ENCODE data around the gene TP53I3. TPM values are rescaled to one million over a fixed set of nuclear protein-coding genes. Genes with fewer than 3 reads are reported as not detected.

TP53I3 gene
- total RNA-seq, 4 donors from 2014 or later, result 69.5 to 129 (median 84.7) TPM

DNA sequence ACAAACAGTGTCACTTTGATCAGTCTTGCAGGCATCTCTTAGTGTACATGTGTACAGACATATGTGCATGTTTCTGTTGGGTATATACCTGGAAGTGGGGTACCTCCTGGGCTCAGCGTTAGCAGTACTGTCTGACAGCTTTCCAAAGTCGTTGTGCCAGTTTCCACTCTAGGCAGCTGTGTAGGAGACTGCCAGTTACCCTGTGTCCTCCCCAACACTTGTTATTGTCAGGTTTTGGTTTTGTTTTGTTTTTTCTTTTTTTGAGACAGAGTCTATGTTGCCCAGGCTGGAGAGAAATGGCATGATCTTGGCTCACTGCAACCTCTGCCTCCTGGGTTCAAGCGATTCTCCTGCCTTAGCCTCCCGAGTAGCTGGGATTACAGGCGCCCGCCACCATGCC is 28.9 kb downstream of the TP53I3 start:
- no peaks in the 10 kb centered on the region for H3K36me3 ChIP-seq
- TF ChIP-seq, protein P1, sequence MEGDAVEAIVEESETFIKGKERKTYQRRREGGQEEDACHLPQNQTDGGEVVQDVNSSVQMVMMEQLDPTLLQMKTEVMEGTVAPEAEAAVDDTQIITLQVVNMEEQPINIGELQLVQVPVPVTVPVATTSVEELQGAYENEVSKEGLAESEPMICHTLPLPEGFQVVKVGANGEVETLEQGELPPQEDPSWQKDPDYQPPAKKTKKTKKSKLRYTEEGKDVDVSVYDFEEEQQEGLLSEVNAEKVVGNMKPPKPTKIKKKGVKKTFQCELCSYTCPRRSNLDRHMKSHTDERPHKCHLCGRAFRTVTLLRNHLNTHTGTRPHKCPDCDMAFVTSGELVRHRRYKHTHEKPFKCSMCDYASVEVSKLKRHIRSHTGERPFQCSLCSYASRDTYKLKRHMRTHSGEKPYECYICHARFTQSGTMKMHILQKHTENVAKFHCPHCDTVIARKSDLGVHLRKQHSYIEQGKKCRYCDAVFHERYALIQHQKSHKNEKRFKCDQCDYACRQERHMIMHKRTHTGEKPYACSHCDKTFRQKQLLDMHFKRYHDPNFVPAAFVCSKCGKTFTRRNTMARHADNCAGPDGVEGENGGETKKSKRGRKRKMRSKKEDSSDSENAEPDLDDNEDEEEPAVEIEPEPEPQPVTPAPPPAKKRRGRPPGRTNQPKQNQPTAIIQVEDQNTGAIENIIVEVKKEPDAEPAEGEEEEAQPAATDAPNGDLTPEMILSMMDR (IDR thresholded peaks at IDR 0.05), result no peak
- no peak for TF ChIP-seq POLR2A (IDR thresholded peaks at IDR 0.05)
- DNase-seq, result no peak
- no peak overlapping the region for H3K4me3 ChIP-seq
- H3K27ac ChIP-seq, result no peak overlapping the region
- no peaks in the 10 kb centered on the region for H3K9me3 ChIP-seq
- no peaks in the 10 kb centered on the region for H3K27me3 ChIP-seq
- WGBS, 2 donors, result 89 to 98% methylated on average over 6 of the region's 6 CpGs
- H3K4me1 ChIP-seq, result peaks cover 0 to under 1% (median 0%) of the 10 kb centered on the region in 3 donors
- intact Hi-C loops (cut with DNase I), result no loop called here

DNA sequence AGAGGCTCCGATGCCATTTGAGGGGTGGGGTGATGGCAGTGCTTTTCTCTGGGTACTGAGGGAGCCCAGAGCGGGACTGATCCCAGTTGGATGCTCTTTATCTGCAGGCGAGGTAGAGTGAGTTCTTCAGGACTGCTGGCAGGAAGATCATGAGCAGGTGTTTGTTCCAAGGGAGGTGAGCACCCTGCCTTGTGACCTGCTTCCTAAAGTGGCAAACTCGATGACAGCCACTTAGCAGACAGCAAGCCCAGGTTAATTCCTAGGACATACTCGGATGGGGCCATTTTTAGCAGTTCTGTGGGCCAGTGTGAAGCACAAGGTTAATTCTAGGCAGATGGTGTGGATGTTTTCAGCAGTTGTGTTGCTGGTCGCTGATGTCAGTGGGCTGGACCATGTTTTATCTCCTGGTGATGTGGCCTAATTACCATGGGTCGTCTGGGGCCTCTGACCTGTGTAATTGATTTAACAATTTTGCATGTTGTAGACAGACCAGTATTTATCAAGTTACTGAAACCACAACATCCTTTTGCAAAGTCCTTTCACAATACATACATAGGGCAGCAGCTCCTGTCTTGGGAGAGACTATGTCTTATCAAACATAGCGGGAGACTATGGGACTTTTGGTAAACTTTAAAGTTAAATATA is 30.1 kb downstream of the TP53I3 start:
- H3K27me3 ChIP-seq, result no peaks in the 10 kb centered on the region
- no peak overlapping the region for H3K27ac ChIP-seq
- H3K4me3 ChIP-seq, result no peak overlapping the region
- H3K9me3 ChIP-seq, result no peaks in the 10 kb centered on the region
- intact Hi-C loops (cut with DNase I), result no loop called here
- peaks cover 0 to 13% (median 5%) of the 10 kb centered on the region in 3 donors for H3K4me1 ChIP-seq
- TF ChIP-seq, protein P1 (IDR thresholded peaks at IDR 0.05), result no peak
- TF ChIP-seq POLR2A (IDR thresholded peaks at IDR 0.05), result no peak
- no peaks in the 10 kb centered on the region for H3K36me3 ChIP-seq
- 81 to 84% methylated on average over 5 to 6 of the region's 8 CpGs for WGBS, 2 donors
- DNase-seq, result no peak

DNA sequence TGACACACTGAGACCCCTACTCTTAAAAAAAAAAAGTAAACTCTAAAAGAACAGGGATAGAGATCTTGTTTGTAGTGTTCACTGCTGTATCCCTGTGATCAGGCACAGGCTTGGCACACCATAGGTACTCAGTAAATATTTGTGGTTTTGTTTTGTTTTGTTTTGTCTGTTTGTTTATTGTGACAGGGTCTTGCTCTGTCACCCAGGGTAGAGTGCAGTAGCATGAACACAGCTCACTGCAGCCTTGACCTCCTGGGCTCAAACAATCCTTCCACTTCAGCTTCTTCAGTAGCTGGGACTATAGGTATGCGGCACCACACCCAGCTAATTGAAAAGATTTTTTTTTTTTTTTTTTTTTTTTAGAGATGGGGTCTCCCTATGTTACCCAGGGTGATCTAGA is 31.7 kb downstream of the TP53I3 start:
- intact Hi-C loops (cut with DNase I), result no loop called here
- DNase-seq, result no peak
- Histone ChIP-seq H3K4me3 (no peak overlapping the region), H3K4me1 (peaks cover 0 to 25% (median 9%) of the 10 kb centered on the region in 3 donors), H3K36me3 (no peaks in the 10 kb centered on the region), H3K9me3 (no peaks in the 10 kb centered on the region), H3K27me3 (no peaks in the 10 kb centered on the region), H3K27ac (no peak overlapping the region)
- no peak for TF ChIP-seq POLR2A (IDR thresholded peaks at IDR 0.05)
- TF ChIP-seq, protein P1 (IDR thresholded peaks at IDR 0.05), result no peak
- 89 to 100% methylated on average over 1 of the region's 1 CpG for WGBS, 2 donors

DNA sequence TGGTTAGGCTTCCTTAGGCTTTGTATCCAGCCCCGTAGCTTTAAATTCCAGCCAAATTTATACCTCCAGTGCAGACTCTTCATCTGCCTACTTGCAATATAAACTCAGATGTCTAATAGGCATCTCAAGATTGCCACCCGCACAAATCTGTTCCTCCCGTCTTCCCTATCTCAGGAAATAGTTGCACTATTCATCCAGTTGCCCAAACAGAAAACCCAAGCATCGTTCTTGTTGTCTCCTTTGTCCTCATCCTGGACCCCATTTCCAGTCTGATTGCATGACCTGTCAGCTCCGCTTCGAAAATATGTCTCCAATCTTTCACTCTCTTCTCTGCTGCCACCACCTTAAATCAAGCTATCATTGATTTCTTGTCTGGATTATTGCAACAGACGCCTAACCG is 32.8 kb downstream of the TP53I3 start:
- intact Hi-C loops (cut with DNase I), result no loop called here
- TF ChIP-seq, protein P1 (IDR thresholded peaks at IDR 0.05), result no peak
- TF ChIP-seq POLR2A (IDR thresholded peaks at IDR 0.05), result no peak
- H3K36me3 ChIP-seq, result no peaks in the 10 kb centered on the region
- DNase-seq, result no peak
- no peaks in the 10 kb centered on the region for H3K27me3 ChIP-seq
- no peaks in the 10 kb centered on the region for H3K9me3 ChIP-seq
- no peak overlapping the region for H3K4me3 ChIP-seq
- H3K4me1 ChIP-seq, result peaks cover under 1 to 32% (median 11%) of the 10 kb centered on the region in 3 donors
- no peak overlapping the region for H3K27ac ChIP-seq
- WGBS, 2 donors, result 74 to 83% methylated on average over 8 of the region's 8 CpGs

DNA sequence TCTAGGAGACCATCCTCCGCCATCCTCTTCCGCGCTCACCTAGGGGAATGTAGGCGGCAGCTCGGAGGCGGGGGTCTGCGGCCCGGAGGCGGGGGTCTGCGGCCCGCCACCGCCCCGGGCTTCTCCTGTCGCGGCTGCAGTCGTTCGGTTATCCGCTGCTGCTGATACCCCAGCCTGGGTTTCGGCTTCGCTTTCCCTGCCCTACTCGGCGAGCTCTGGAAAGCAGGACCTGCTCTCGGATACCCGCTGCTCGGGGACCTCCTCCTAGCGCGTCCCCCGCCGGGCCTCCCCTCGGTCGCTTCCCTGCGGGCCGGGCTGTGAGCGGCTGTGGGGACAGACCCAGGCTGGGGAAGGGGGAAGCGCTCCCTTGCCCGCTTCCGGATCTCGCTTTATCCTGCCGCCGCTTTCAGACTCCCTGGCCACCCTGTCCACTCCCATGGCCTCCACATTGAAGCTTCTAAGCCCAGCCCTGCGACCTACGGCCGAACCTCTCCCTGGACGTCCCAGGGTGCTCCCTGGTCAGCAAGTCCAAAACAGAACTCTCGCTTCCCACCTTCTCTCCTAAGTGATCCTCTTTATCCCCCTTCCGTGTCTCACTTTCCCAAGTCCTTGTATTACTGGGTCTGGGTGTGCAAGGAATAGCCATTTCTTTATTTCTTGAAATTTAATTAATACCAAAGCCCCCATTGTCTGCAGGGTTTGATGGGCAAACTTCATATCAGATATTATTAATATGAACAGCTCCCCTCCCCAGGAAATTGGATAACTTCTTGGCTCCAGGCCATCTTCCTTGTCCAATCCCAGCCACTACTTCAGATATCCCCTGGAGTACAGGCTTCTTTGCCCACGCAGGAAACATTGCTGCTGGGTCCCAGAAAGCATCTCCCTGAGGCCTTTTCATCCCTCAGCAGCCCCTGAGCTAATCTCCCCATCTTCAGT is 34.3 kb downstream of the TP53I3 start:
- peaks cover 8 to 48% (median 11%) of the 10 kb centered on the region in 3 donors for H3K4me1 ChIP-seq
- H3K4me3 ChIP-seq, result peak overlapping the region; percentile 69 to 83 (median 75)
- TF ChIP-seq POLR2A (IDR thresholded peaks at IDR 0.05), result no peak
- TF ChIP-seq, protein P1 (IDR thresholded peaks at IDR 0.05), result no peak
- no peaks in the 10 kb centered on the region for H3K27me3 ChIP-seq
- 7 to 35% methylated on average over 9 to 24 of the region's 47 CpGs for WGBS, 2 donors
- no peak for DNase-seq
- intact Hi-C loops (cut with DNase I), result no loop called here
- H3K9me3 ChIP-seq, result no peaks in the 10 kb centered on the region
- H3K27ac ChIP-seq, result peak overlapping the region; percentile 59 to 79 (median 68)
- no peaks in the 10 kb centered on the region for H3K36me3 ChIP-seq
